Suprapubic skin (tissue), 3 donors: Measurements from ENCODE around the gene CDH15.

Source experiments
- CTCF ChIP-seq, 2 donors: fragments of 200-600 bp in 1 of 2; fragments of 450-650 bp in 1 of 2; sonication (generic) in 1 of 2; IDR thresholded peaks; one replicate each; pipeline ENCODE4 v1.5.1; 2016 to 2019; ENCODE audit warnings: antibody characterized with exemption in 2 of 2, mild to moderate bottlenecking in 1 of 2, moderate library complexity in 1 of 2
- EP300 ChIP-seq: sonication (generic); formaldehyde crosslinking; IDR thresholded peaks from one replicate; pipeline ENCODE4 v1.6.1; 2017; ENCODE audit warnings: antibody characterized with exemption
- POLR2A ChIP-seq, 2 donors: fragments of 450-650 bp; IDR thresholded peaks; one replicate each; pipeline ENCODE4 v1.6.1; 2017; ENCODE audit warnings: antibody characterized with exemption in 2 of 2, mild to moderate bottlenecking in 2 of 2, moderate library complexity in 2 of 2

GRCh38 chr16:89184677-89184932 is 13.1 kb downstream of the CDH15 start:
- TF ChIP-seq CTCF (IDR thresholded peaks at IDR 0.05) (no peak), EP300 (no peak), POLR2A (IDR thresholded peaks at IDR 0.05) (no peak)
